NCI-H2196 (cell line): ENCODE results near the gene AGO3.
"Not testable (repeated sequence)": the region's sequence is repeated elsewhere in the genome, so short reads cannot be mapped to it uniquely, and the experiment has no call there.

ENCODE experiments used
- DNase-seq: peaks from one replicate; lab custom pipeline; 2025; ENCODE audit not compliant: unreplicated experiment; lab: John Stamatoyannopoulos, UW

The AGO3 gene

DNA sequence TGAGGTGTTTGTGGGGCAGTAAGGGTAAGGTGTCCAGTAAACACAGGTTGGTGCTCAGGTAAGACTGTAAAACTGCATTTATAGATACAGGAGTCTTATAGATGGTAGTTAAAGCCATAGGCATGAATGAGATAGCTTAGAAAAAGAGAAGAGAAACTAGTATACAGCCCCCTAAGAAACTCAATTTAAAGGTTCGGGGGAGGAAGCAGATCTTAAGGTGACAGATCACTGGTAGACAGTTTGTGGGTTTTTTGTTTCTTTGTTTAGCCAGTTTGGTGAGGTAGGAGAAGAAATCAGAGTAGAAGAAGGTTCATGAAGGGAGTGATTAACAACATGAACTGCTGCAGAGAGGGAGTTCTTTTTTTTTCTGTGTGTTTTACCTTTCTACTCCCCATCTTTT lies 6.1 kb upstream of the AGO3 start:
- no peak for DNase-seq

DNA sequence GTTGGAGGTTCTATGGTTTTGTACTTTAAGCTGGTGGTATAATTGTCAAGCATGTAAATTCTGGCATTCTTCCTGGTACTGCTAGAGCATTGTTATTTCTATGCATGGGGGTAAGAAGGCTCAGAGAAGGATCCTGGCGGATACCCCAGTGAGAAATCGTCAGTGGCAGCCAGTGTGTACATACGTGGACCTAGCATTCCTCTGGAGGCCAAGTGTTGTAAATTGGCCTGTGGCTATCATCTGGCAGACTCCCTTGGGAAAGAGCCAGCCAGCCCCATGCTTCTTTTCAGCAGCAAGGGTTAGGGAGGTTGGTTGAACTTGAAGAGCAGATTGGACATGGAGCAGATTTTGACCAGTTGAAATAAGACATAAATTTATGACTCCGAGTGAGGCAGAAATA lies 5.2 kb upstream of the AGO3 start:
- peak; percentile 24 for DNase-seq

DNA sequence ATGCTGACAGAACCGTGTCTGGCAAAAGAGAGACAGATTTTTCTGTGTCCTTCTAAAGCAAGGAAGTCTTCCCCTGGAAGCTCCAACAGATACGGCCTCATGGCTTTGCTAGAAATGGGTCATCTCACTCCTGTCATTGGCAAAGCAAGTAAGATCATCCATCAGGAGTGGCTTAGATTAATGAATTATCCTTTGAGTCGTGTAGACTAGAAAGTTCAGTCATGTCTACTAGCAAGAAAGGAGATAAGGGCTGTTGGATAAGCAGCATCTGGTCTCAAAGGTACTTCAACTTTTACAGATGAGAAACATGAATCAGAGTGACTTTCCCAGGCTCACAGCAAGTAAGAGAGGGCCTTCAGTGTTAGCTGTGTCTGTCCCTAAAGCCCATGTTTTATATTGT lies 3.4 kb upstream of the AGO3 start:
- no peak for DNase-seq

DNA sequence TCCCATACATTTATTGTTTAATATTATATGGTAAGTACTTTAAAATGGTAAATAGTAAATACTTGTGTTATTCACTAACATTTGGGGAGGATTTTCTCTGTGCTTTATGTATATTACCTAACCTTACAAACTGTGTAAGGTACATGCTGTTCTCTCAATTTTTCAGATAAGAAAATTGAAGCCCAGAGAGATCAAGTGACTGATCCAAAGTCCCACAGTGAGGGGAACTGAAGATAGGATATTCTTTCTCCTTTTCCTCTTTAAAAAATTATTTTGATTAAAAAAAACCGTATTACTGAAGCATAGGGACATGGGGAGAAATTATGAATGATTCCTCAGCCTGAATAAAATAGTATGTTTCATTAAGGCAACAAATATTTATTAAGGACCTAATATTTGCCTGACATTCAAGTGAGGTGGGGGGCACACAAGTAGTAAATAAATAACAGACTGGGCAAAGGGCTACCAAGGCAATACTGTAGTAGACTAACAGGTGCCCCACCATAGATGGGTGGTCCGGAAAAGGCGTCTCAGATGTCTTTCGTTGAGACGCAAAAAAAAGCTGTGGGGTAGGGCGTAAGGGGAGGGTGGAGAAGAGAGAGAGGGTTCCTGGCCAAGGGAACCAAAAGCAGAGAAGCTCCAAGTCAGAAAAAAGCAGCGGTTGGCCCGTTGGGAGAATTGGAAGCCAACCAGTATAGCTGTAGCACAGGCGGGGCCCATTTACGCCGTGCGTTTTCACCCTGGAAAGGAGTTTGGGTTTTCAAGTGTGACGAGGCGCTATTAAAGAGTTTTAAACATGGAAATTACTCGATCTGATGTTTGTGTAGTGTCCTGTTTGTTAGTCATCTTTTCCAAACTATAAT lies 944 bp upstream of the AGO3 start:
- peak; percentile 66 for DNase-seq

DNA sequence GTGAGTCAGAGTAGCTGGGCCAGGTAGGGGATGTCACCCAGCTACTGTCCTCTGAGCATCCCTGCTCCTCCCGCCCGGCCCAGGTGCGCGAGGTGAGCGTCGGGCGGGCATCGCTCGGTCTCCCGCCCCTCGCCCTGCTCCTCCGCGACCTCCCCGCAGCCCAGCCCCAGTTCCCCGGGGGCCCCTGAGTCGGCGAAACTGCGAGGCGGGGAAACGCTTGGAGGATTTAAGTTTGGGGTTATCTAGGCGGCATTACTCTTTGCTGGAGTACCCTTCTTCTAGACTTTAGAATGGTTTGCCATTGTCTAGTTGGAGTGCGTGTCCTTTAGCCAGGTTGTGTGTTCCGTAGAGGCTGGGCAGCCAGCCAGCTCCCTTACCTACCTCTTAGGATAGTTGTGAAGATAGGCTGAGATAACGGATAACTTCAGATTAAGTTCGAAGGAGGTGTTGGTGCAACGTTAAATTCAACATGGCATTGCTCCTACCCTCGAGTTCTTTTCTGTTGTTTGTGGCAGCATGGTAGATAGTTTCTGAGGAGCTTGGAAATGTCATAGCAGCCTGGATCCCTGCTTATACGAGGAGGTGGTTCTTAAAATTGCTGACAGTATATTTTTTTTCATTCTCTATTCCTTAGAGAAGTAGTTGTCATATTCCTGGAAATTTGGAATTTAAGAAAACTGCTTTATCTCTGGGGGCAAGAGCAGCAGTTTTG lies 697 bp downstream of the AGO3 start:
- peak; percentile 17 for DNase-seq

DNA sequence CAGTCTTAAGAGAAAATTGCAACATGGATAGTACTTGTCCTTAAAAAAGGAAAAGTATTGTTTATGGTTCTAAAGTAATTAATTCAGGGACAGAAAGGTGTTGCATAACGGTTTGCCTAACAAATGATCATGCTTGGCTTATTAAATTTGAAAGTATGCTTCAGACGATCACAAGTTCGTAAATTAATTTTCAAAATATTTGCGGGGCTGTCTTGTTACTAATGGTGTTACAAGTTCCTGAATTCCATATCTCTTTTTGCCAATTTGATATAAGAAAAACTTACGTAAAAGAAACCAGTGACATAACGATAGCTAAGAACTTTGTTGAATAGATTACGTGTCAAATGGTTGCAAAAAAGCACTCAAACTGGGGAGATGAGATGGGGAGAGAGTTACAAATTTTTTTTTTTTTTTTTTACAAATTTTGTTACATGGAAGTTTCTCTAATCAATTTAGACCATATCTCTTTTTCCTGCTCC lies 1.3 kb downstream of the AGO3 start:
- no peak for DNase-seq

DNA sequence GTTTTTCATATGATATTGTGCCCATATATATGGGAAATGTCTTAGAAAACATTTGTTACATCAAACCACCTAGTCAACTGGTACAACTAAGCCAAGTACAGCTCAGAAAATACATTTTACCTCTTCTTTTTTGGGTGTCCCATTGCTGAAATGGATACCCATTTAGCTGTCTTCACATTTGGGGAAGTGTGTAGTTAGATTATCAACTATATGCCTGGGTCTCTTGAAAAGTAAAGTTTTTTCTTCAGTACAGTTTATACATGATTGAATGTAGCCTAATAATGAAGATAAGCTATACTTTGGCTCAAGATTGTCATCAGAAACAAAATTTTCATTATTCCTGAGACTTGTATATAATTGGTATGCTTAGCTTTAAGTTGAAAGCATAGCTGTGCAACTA lies 2.0 kb downstream of the AGO3 start:
- no peak for DNase-seq

DNA sequence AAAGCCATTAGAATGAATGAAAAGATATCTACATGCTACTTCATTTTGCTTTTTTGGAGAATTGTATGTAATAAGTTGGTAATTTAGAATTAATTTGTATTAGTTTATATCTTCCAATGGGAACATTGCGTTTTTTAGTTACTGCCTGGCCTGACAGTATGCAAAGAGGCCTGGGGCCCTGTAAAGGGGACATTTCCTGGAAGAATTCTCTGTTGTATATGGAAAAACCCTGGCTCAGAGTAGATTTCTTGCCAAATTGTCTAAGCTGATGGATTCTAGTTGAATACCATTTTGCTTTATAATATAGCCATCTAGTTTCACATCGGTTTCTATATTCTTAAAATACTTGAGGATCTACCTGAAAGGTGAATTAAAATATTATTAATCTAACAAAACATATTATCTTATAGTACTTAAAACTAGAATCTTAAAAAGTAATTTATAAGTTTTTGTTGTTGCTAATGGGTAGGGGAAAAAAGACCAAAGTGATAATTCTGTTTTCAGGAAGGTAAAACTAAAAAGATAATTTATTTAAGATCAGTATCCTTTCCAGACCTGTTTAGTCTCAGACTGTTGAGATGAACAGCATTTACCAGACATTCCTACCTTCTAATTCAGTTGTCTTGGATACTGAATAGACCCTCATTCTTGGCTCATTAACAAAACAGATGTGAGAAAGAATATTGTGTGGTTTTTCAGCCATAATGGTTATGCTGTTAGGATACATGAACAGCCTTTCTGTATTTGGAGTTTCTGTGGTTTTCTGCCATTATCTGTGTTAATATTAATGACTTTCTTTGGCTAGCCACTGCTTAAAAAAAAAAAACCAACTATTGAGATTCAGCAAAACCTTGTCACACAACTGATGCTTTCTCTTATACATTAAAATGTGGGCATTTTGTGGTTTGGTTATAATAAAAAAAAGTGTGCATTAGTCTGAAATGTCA lies 4.8 kb downstream of the AGO3 start:
- DNase-seq: no peak

DNA sequence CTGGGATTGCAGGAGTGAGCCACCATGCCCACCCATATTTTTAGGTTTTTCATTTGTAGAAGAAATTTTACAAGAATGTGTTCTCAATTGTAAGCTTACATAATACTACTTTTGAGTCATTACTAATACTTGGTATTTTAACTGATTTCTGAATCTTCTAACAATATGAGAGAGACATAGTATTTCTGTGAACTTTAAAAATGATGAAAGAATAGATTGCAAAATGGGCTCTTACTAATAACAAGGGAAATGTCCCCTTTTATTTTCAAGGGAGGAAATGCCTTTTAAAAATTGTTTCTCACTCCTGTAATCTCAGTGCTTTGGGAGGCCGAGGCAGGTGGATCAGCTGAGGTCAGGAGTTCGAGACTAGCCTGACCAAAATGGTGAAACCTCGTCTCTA lies 5.9 kb downstream of the AGO3 start:
- no peak for DNase-seq

DNA sequence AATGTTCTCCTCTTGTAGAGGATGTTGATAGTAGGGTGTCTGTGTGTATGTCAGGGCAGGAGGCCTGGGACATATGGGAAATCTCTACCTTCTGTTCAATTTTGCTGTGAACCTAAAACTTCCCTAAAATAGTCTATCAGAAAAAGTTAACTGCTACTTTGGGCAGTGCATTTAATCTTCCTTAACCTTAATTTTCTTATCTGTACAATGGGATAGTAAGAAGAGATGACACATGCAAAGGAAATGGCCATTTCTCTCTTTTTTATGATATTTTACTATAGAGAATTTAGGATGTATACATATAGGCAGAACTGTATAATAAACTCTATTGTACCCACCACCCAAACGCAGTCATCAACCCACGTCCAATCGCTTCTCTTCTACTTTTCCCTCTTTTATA lies 8.6 kb downstream of the AGO3 start:
- DNase-seq: no peak

DNA sequence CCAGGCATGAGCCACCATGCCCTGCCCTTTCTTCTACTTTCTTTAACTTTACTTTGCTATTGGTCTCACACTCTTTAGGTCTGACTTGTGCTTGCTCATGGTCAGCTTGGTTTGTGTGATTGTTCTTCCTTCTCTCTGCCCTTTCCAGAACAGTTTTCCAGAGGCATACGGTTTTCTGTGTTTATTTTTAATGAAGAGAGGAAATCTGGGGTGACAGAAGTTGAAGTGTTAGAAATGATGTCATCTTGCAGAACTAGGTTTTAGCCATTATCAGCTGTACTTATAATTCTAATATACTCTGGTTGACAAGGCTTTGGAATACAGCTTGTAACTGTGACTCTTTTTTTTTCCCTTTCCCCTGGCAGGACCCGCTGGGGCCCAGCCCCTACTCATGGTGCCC lies 14.4 kb downstream of the AGO3 start:
- no peak for DNase-seq

DNA sequence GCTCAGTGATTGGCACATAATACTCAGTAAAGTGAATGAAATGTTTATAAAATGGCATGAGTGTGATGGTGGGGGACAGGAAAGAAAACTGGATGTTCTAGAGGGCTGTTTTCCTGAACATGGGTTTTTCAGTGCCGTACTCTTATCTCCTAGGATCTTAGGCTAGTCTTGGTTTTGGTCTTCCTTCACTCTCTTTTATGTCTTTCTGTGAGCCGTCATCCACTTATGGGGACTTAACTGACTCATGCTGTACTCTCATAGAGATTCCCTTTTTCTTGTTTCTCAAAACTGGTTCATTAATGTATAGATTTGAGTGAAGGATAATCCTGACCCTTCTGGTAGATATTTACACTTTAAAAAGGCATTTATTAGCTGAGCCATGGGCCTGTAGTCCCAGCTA lies 16.6 kb downstream of the AGO3 start:
- DNase-seq: no peak

DNA sequence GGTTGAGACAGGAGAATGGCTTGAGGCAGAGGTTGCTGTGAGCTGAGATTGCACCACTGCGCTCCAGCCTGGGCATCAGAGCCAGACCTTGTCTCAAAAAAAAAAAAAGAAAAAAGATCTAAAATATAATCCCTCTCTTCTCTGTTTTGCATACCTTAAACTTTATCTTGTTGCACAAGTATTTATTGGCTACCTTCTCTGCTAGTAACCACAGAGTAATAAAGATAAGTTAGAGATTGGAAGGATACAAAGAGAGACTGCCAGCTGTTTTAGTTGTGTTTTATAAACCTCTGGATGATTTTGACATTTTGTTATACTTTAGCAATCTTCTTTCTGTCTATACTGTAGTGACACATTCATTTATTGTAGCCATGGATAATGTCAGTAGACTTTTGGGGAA lies 27.7 kb downstream of the AGO3 start:
- no peak for DNase-seq

DNA sequence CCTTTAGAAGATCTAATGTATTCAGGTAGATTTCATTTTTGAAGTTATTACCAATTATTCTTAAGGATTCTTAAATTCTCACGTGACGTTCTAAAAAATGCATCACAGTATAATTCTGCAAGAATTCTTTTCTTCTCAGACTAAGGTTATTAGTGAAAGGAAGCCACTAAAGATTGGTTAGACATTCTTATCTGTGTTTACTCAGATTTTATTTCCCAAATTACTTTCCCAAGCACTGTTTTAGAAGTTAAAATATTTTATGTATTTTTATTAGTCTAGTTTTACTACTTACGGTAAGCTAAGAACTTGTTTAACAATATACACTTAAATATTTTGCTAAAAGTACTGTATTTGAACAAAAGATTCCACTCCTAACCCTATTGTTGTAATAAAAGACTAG lies 28.4 kb downstream of the AGO3 start:
- no peak for DNase-seq

DNA sequence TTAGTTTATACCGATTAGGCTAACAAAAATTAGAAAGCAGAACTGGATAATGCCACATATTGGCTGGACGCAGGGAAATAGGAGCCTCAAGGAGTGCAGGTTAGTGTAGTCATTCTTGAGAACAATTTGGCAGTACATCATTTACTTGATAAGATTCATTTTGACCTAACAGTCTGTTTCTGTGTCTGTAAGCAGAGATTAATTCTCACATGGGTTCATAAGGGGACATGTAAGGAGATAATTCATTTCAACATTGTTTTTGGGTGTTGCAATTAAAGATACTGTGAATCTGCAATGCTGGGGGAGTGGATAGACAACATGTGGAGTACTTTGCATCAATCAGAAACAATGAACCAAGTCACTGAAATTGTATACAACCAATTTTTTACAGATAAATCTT lies 32.0 kb downstream of the AGO3 start:
- no peak for DNase-seq

DNA sequence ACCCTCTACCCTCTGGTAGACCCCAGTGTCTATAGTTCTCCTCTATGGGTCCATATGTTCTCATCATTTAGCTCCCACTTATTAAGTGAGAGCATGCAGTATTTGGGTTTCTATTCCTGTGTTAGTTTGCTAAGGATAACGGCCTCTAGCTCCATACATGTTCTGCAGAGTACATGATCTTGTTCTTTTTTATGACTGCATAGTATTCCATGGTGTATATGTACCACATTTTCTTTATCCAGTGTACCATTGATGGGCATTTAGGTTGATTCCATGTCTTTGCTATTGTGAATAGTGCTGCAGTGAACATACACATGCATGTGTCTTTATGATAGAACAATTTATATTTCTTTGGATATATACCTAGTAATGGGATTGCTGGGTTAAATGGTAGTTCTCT lies 33.4 kb downstream of the AGO3 start:
- not testable (repeated sequence) for DNase-seq

DNA sequence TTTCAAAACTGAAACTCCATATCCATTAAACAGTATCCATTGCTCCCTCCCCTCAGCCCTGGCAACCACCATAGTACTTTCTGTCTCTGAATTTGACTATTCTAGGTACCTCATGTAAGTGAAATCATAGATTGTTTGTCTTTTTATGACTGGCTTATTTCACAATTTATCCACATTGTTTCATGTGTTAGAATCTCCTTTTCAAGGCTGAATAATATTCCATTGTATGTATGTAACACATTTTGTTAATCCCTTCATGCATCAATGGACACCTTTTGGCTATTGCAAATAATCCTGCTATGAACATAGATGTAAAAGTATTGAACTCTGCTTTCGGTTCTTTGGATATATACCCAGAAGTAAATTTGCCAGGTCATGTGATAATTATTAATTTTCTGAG lies 37.5 kb downstream of the AGO3 start:
- no peak for DNase-seq

DNA sequence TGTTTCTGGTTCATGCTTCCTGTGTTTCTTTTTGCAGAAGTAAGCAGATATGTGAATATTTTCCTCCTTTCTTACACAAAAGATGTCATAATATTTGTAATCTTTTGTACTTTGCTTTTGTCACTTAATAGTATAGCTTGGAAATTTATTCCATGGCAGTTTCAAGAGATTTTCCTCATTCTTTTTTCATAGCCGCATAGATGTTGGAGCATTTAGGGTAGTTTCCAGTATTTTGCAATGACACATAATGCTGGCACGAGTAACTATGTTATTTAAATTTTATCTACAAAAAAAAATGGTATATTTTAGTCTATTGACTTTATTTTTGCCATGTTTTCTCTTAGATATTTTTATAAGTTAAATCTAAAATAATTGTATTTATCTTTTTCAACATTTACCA lies 40.7 kb downstream of the AGO3 start:
- DNase-seq: no peak

DNA sequence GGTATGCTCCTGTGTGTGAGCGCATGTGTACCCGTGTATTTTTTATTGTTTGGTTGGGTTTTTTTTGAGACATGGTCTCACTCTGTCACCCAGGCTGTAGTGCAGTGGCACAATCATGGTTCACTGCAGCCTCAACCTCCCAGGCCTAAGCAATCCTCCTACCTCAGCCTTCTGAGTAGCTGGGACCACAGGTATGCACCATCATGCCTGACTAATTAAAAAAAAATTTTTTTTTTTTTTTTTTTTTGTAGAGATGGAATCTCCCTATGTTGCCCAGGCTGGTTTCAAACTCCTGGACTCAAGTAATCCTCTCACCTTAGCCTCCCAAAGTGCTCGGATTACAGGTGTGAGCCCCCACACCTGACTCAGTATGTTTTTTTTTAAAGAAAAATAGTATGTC lies 41.7 kb downstream of the AGO3 start:
- DNase-seq: not testable (repeated sequence)

DNA sequence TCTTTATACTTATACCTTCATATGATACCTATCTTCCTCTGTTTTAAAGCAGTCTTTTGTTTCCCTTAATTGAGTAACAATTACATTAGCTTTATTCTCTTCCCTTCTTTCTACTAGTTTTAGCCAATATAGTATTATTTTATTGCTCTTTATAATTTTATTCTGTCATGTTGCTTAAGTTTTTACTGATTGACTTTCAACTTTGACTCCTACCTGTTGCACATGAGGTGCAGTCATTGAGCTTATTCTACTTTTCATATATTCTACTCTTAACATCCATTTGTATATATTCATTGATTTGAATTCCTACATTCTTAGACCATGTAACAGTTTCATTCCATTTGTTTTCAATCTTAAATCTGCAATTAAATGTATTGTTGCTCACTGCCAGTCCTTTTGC lies 49.2 kb downstream of the AGO3 start:
- DNase-seq: no peak

DNA sequence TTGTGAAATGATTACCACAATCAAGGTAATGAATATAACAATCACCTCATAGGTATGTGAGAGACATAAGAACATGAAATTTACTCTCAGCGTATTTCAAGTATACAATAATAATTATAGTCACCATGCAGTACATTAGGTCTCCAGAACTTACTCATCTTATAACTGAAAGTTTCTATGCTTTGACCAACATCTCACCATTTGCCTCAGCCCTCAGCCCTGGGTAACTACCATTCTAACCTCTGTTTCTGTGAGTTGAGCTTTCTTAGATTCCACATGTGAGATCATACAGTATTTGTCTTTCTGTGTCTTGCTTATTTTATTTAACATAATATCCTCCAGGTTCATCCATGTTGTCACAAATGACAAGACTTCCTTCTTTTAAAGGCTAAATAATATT lies 57.3 kb downstream of the AGO3 start:
- DNase-seq: no peak
